Testis (tissue), 2 donors: ENCODE results near the gene FRAS1.
"Not testable (repeated sequence)": the region's sequence is repeated elsewhere in the genome, so short reads cannot be mapped to it uniquely, and the experiment has no call there.

Source experiments
- POLR2A ChIP-seq: fragments of 450-650 bp; IDR thresholded peaks from one replicate; pipeline ENCODE4 v1.6.1; 2017; ENCODE audit warnings: antibody characterized with exemption, mild to moderate bottlenecking, moderate library complexity
- TF ChIP-seq, protein P1 (sequence below), 3 experiments: fragments of 450-650 bp in 2 of 3; fragments of 200-600 bp in 1 of 3; sonication (generic) in 1 of 3; IDR thresholded peaks; one replicate each; pipeline ENCODE4 v1.5.1; 2016 to 2019; ENCODE audit warnings: antibody characterized with exemption in 3 of 3, mild to moderate bottlenecking in 2 of 3, moderate library complexity in 1 of 3

GRCh38 chr4:78307263-78307662 is 250.1 kb downstream of the FRAS1 start:
- TF ChIP-seq, protein P1, sequence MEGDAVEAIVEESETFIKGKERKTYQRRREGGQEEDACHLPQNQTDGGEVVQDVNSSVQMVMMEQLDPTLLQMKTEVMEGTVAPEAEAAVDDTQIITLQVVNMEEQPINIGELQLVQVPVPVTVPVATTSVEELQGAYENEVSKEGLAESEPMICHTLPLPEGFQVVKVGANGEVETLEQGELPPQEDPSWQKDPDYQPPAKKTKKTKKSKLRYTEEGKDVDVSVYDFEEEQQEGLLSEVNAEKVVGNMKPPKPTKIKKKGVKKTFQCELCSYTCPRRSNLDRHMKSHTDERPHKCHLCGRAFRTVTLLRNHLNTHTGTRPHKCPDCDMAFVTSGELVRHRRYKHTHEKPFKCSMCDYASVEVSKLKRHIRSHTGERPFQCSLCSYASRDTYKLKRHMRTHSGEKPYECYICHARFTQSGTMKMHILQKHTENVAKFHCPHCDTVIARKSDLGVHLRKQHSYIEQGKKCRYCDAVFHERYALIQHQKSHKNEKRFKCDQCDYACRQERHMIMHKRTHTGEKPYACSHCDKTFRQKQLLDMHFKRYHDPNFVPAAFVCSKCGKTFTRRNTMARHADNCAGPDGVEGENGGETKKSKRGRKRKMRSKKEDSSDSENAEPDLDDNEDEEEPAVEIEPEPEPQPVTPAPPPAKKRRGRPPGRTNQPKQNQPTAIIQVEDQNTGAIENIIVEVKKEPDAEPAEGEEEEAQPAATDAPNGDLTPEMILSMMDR (IDR thresholded peaks at IDR 0.05), result not testable (repeated sequence)
- not testable (repeated sequence) for TF ChIP-seq POLR2A
